IMR-90 (cell line): ENCODE data around the gene PIWIL4. TPM values are rescaled to one million over a fixed set of nuclear protein-coding genes. Genes with fewer than 3 reads are reported as not detected.

Experiments used
- ATAC-seq: fragments of 200-7000 bp; cut with Tn5 transposase; 2 replicates; pipeline ENCODE4 v1.9.1; 2020; ENCODE audit warnings: low read depth, mild to moderate bottlenecking, moderate library complexity
- BruUV-seq: library from RNA; stranded (reverse); fragments of 400-500 nt; replicated peaks from 2 replicates; lab custom pipeline; 2021; lab: Mats Ljungman, UMichigan
- CTCF ChIA-PET: fragments of 300-600 bp; formaldehyde crosslinking; extraction: SDS; loops from one replicate; lab custom pipeline; 2021; ENCODE audit warnings: antibody characterized with exemption; lab: Yijun Ruan, JAX
- POLR2A ChIA-PET: fragments of 300-600 bp; sonication (Branson Sonifier 250); formaldehyde crosslinking; loops from one replicate; lab custom pipeline; 2022; ENCODE audit warnings: antibody characterized with exemption; ENCODE audit not compliant: unreplicated experiment; lab: Charles Lee
- DNase-seq: peaks from one replicate; pipeline ENCODE4 v3.0.0; 2013
- H2AFZ ChIP-seq: replicated peaks from 2 replicates; pipeline ENCODE3; 2013; ENCODE audit warnings: low read length, mild to moderate bottlenecking; ENCODE audit not compliant: poor library complexity
- H2AK5ac ChIP-seq: 2 replicates; pipeline ENCODE4 v1.6.1; 2013; ENCODE audit warnings: low read depth, low read length, inconsistent platforms
- H2AK9ac ChIP-seq: replicated peaks from 2 replicates; pipeline ENCODE3; 2013; ENCODE audit warnings: mild to moderate bottlenecking, low read depth, low read length, moderate library complexity; ENCODE audit not compliant: poor library complexity
- H2BK120ac ChIP-seq: 2 replicates; pipeline ENCODE4 v1.6.1; 2013; ENCODE audit warnings: low read depth, low read length, inconsistent platforms
- H2BK15ac ChIP-seq: 3 replicates; pipeline ENCODE4 v1.6.1; 2013; ENCODE audit warnings: low read depth, low read length, inconsistent platforms
- H2BK20ac ChIP-seq: 2 replicates; pipeline ENCODE4 v1.6.1; 2013; ENCODE audit warnings: low read depth, mild to moderate bottlenecking, inconsistent platforms, low read length, moderate library complexity
- H2BK5ac ChIP-seq: 2 replicates; pipeline ENCODE4 v1.6.1; 2013; ENCODE audit warnings: mild to moderate bottlenecking, low read depth, low read length, inconsistent platforms; ENCODE audit not compliant: poor library complexity, severe bottlenecking
- H3K14ac ChIP-seq: replicated peaks from 2 replicates; pipeline ENCODE4 v1.6.1; 2013; ENCODE audit warnings: low read depth, low read length, inconsistent platforms
- H3K18ac ChIP-seq: 2 replicates; pipeline ENCODE4 v1.6.1; 2013; ENCODE audit warnings: low read depth, low read length, control low read depth
- H3K23ac ChIP-seq: 2 replicates; pipeline ENCODE4 v1.6.1; 2013; ENCODE audit warnings: low read depth, low read length, inconsistent platforms
- H3K27ac ChIP-seq: 2 replicates; pipeline ENCODE4 v1.5.1; 2013; ENCODE audit warnings: mild to moderate bottlenecking, control low read depth, low read length; ENCODE audit not compliant: insufficient read depth
- H3K27me3 ChIP-seq: 2 replicates; pipeline ENCODE4 v1.6.1; 2013; ENCODE audit warnings: low read length; ENCODE audit not compliant: control insufficient read depth, insufficient read depth
- H3K36me3 ChIP-seq: 2 replicates; pipeline ENCODE4 v1.6.1; 2013; ENCODE audit warnings: low read length, mixed read lengths; ENCODE audit not compliant: control insufficient read depth, insufficient read depth
- H3K4ac ChIP-seq: 2 replicates; pipeline ENCODE4 v1.6.1; 2013; ENCODE audit warnings: low read depth, low read length, inconsistent platforms
- H3K4me1 ChIP-seq: 2 replicates; pipeline ENCODE4 v1.6.1; 2013; ENCODE audit warnings: low read length, mixed read lengths; ENCODE audit not compliant: control insufficient read depth, insufficient read depth
- H3K4me2 ChIP-seq: 2 replicates; pipeline ENCODE4 v1.6.1; 2013; ENCODE audit warnings: low read depth, mild to moderate bottlenecking, control low read depth, low read length, moderate library complexity
- H3K4me3 ChIP-seq: 2 replicates; pipeline ENCODE4 v1.5.1; 2013; ENCODE audit warnings: low read depth, mild to moderate bottlenecking, control low read depth, low read length, moderate library complexity; ENCODE audit not compliant: insufficient read depth
- H3K56ac ChIP-seq: 2 replicates; pipeline ENCODE4 v1.6.1; 2013; ENCODE audit warnings: low read length, inconsistent platforms; ENCODE audit not compliant: insufficient read depth; ENCODE audit errors: extremely low read depth
- H3K79me1 ChIP-seq, 2 experiments: 2 replicates each; pipeline ENCODE4 v1.6.1; 2013; ENCODE audit warnings: low read length in 2 of 2, inconsistent platforms in 1 of 2, low read depth in 1 of 2
- H3K9ac ChIP-seq: 2 replicates; pipeline ENCODE4 v1.6.1; 2013; ENCODE audit warnings: low read depth, low read length, control low read depth
- H3K9me1 ChIP-seq: 2 replicates; pipeline ENCODE4 v1.6.1; 2013; ENCODE audit warnings: low read length, inconsistent platforms; ENCODE audit not compliant: insufficient read depth
- H3K9me3 ChIP-seq: 2 replicates; pipeline ENCODE4 v1.6.1; 2013; ENCODE audit warnings: low read length; ENCODE audit not compliant: control insufficient read depth, insufficient read depth
- H4K20me1 ChIP-seq: 2 replicates; pipeline ENCODE4 v1.6.1; 2013; ENCODE audit warnings: low read length, inconsistent platforms; ENCODE audit not compliant: insufficient read depth
- H4K5ac ChIP-seq: 2 replicates; pipeline ENCODE4 v1.6.1; 2013; ENCODE audit warnings: mild to moderate bottlenecking, low read depth, low read length, control low read depth
- H4K8ac ChIP-seq, 2 experiments: 2 replicates each; pipeline ENCODE4 v1.6.1; 2013; ENCODE audit warnings: low read depth in 2 of 2, low read length in 2 of 2, control low read depth in 1 of 2, inconsistent platforms in 1 of 2
- H4K91ac ChIP-seq: 2 replicates; pipeline ENCODE4 v1.6.1; 2013; ENCODE audit warnings: low read depth, low read length, inconsistent platforms; ENCODE audit not compliant: insufficient read depth
- BHLHE40 ChIP-seq: fragments of 150-350 bp; IDR thresholded peaks from 2 replicates; pipeline ENCODE4 v1.6.1; 2016; ENCODE audit warnings: mild to moderate bottlenecking, low read depth, low read length
- CHD1 ChIP-seq: IDR thresholded peaks from 2 replicates; pipeline ENCODE4 v1.6.1; 2012; ENCODE audit warnings: low read depth, low read length, improper control_type of control experiment
- CTCF ChIP-seq: conservative IDR thresholded peaks from 2 replicates; pipeline ENCODE4 v1.5.1; 2012; ENCODE audit warnings: mild to moderate bottlenecking, low read depth, low read length, improper control_type of control experiment
- ELK1 ChIP-seq: fragments of 150-350 bp; IDR thresholded peaks from 2 replicates; pipeline ENCODE4 v1.6.1; 2016; ENCODE audit warnings: low read depth, mild to moderate bottlenecking, low read length, moderate library complexity, borderline replicate concordance
- FOS ChIP-seq: fragments of 150-350 bp; IDR thresholded peaks from 2 replicates; pipeline ENCODE4 v1.6.1; 2016; ENCODE audit warnings: low read depth, low read length
- MAFK ChIP-seq: IDR thresholded peaks from 2 replicates; pipeline ENCODE4 v1.6.1; 2012; ENCODE audit warnings: low read depth, low read length, improper control_type of control experiment
- MXI1 ChIP-seq: IDR thresholded peaks from 2 replicates; pipeline ENCODE4 v1.6.1; 2012; ENCODE audit warnings: low read depth, mild to moderate bottlenecking, low read length, moderate library complexity, borderline replicate concordance
- NFE2L2 ChIP-seq: fragments of 150-350 bp; IDR thresholded peaks from 2 replicates; pipeline ENCODE4 v1.6.1; 2016; ENCODE audit warnings: low read depth, mild to moderate bottlenecking, low read length
- POLR2A ChIP-seq: IDR thresholded peaks from 2 replicates; pipeline ENCODE4 v1.6.1; 2012; ENCODE audit warnings: mild to moderate bottlenecking, low read depth, low read length
- RAD21 ChIP-seq: IDR thresholded peaks from 2 replicates; pipeline ENCODE4 v1.6.1; 2012; ENCODE audit warnings: low read length, improper control_type of control experiment
- RFX5 ChIP-seq: IDR thresholded peaks from 2 replicates; pipeline ENCODE4 v1.8.0; 2012; ENCODE audit warnings: low read depth, mild to moderate bottlenecking, low read length, moderate library complexity
- SMC3 ChIP-seq: fragments of 150-350 bp; IDR thresholded peaks from 2 replicates; pipeline ENCODE4 v1.6.1; 2016; ENCODE audit warnings: low read depth, mild to moderate bottlenecking, antibody characterized with exemption, low read length, moderate library complexity
- USF2 ChIP-seq: fragments of 150-350 bp; IDR thresholded peaks from 2 replicates; pipeline ENCODE4 v1.6.1; 2017; ENCODE audit warnings: mild to moderate bottlenecking, antibody characterized with exemption, low read length, low read depth
- WGBS, 2 experiments: methylation state at CpG; one replicate each; pipeline versions ENCODE4 v1.1.5 to v1.1.7; 2013; ENCODE audit warnings: missing lambda C conversion rate in 2 of 2; ENCODE audit not compliant: insufficient read length in 1 of 2; ENCODE audit errors: extremely low coverage in 2 of 2; 5-methylcytosine and 5-hydroxymethylcytosine counted together
- dilution Hi-C: fragments of 300-500 bp; cut with HindIII; formaldehyde crosslinking; loops from one replicate; pipeline ENCODE4 v1.14.3; 2018; ENCODE audit warnings: low sequenced_read_pairs; ENCODE audit not compliant: unreplicated experiment
- in situ Hi-C: fragments of 300-500 bp; cut with MboI; formaldehyde crosslinking; loops from 3 replicates; pipeline ENCODE4 v1.14.3; 2019; ENCODE audit warnings: low sequenced_read_pairs, inconsistent platforms, mixed read lengths
- intact Hi-C: fragments of 100-400 bp; cut with micrococcal nuclease; formaldehyde crosslinking; loops from 2 replicates; pipeline ENCODE4 v1.10.0; 2022
- polyA plus RNA-seq, 3 experiments: library from polyadenylated mRNA; depleted of rRNA; stranded (reverse); fragments of >200 nt; gene quantifications; 2 replicates each; pipeline ENCODE4 v1.2.3, GENCODE V29; 2012; ENCODE audit warnings: low replicate concordance in 1 of 3
- total RNA-seq: library from RNA; depleted of rRNA; stranded (reverse); fragments of >200 nt; gene quantifications from 2 replicates; pipeline ENCODE4 v1.2.3, GENCODE V29; 2012

The PIWIL4 gene
- total and polyA plus RNA-seq, 2 of the 4 experiments (the other 2 are of a cell fraction), result 0.72 to 1.3 TPM

GRCh38 chr11:94519478-94520084 is 47.6 kb upstream of the PIWIL4 start:
- peak; percentile 49 for DNase-seq

More at GRCh38 chr11:94519478-94520084, 47.6 kb upstream of the PIWIL4 start:
- no peak overlapping the region for H3K56ac ChIP-seq
- H3K36me3 ChIP-seq, result no peaks in the 10 kb centered on the region
- H3K9me3 ChIP-seq, result no peaks in the 10 kb centered on the region
- dilution Hi-C loops (no loop called here), in situ Hi-C loops (loop anchor here (5.0 to 10.0 kb wide), 2 partner anchors 55 to 78 kb away; no protein-coding TSS in a partner anchor), intact Hi-C loops (loop anchor here (1.0 kb wide), 3 partner anchors 44 to 449 kb away; no protein-coding TSS in a partner anchor)
- H3K14ac ChIP-seq, result no peak overlapping the region
- H2AK9ac ChIP-seq, result no peak overlapping the region
- peak; percentile 79 for ATAC-seq
- H3K9ac ChIP-seq, result peak overlapping the region; percentile 56; the same call in 1 of the 2 replicates
- no peaks in the 10 kb centered on the region for H4K20me1 ChIP-seq
- H2AFZ ChIP-seq, result no peak overlapping the region
- H3K4me2 ChIP-seq, result peak overlapping the region; percentile 65; the same call in 1 of the 2 replicates
- H3K18ac ChIP-seq, result no peak overlapping the region; the same call in 1 of the 2 replicates
- peaks cover 8% of the 10 kb centered on the region for H3K27me3 ChIP-seq
- H2AK5ac ChIP-seq, result no peak overlapping the region
- no peak overlapping the region for H4K5ac ChIP-seq
- H3K4ac ChIP-seq, result no peak overlapping the region
- H4K91ac ChIP-seq, result no peak overlapping the region
- no peaks in the 10 kb centered on the region for H3K79me1 ChIP-seq
- H3K4me1 ChIP-seq, result peaks cover 2% of the 10 kb centered on the region; the same call in 1 of the 2 replicates
- ChIA-PET CTCF (interaction anchor here (0.7 to 1.6 kb wide), 7 partner anchors 9 to 624 kb away, joined by 3 to 6 read pairs (median 3); no protein-coding TSS in a partner anchor), POLR2A (no interaction called here)
- no peak overlapping the region for H3K4me3 ChIP-seq
- no peak overlapping the region for H2BK5ac ChIP-seq
- TF ChIP-seq SMC3 (peak; percentile 61; the same call in 1 of the 2 replicates), FOS (no peak), BHLHE40 (no peak), CTCF (peak; percentile 75), MXI1 (no peak), MAFK (no peak), CHD1 (no peak), RAD21 (peak; percentile 64), NFE2L2 (no peak), POLR2A (no peak), RFX5 (no peak), USF2 (no peak), ELK1 (no peak)
- no peaks in the 10 kb centered on the region for H3K9me1 ChIP-seq
- no peak overlapping the region for H2BK120ac ChIP-seq
- no peak overlapping the region for H3K27ac ChIP-seq
- WGBS, 2 experiments, result no CpG with 5 or more reads among the region's 5 CpGs
- H2BK15ac ChIP-seq, result no peak overlapping the region
- H4K8ac ChIP-seq, result no peak overlapping the region
- no peak overlapping the region for H2BK20ac ChIP-seq
- no peak overlapping the region for H3K23ac ChIP-seq
- no TSS peak for BruUV-seq
